Activated CD8-positive, alpha-beta memory T cell treated with anti-CD3 and anti-CD28 coated beads for 1 hour (primary cell): Measurements from ENCODE around the gene FBXL4.
"Not testable (repeated sequence)": the region's sequence is repeated elsewhere in the genome, so short reads cannot be mapped to it uniquely, and the experiment has no call there.

Experiments
- DNase-seq, 2 donors: peaks; one replicate each; pipeline ENCODE4 v3.0.0-alpha.2; 2020; ENCODE audit warnings: low read depth in 1 of 2; ENCODE audit errors: extremely low read depth in 1 of 2

The FBXL4 gene

DNA sequence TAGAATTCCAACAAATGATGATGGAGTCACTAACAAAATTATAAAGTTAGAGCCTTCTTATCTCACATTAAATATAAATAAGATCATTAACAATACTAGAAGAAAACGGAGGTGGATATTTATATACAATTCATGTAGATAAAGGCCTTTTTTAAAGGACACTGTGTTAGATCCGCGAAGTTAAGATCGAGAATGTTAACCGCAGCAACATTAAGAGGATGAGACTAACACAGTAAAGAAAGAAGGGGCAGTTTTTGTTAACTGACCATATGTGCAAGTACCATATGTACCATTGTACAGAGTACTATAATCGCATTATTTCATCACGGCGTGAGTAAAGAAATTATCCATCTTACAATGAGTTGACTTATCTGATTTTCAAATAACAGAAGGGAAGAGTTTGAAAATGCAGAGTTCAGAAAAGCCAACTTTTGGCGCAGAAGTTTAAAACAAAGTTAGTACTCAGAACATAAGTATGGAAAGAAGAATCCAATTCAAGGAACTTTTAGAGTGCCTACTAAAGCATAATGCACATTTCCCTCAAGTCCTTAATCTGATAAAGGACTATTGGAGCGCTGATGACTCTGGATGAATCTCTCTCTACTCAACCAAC, 1.4 kb downstream of the FBXL4 start:
- no peak for DNase-seq

GRCh38 chr6:98945311-98946115, 2.2 kb downstream of the FBXL4 start:
- DNase-seq = no peak

- no peak for DNase-seq
Measured at GRCh38 chr6:98944598-98945081, 3.1 kb downstream of the FBXL4 start.

DNA sequence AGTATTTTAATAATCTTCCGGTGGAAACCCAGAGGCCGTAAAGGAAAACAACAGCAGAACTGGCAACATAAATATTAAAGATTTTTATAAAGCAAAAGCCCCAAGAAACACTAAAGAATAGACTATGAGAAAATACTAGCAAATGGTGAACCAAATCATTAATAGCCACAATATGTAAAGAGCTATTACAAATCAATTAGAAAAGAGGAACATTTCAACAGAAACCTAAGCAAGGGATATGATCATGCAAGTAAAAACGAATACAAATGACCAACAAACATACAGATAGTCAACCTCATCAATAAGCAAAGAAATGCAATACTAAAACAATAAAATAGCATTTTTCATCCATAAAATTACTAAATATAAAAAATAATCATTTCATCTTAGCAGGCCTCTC, 3.6 kb downstream of the FBXL4 start:
- no peak for DNase-seq

DNA sequence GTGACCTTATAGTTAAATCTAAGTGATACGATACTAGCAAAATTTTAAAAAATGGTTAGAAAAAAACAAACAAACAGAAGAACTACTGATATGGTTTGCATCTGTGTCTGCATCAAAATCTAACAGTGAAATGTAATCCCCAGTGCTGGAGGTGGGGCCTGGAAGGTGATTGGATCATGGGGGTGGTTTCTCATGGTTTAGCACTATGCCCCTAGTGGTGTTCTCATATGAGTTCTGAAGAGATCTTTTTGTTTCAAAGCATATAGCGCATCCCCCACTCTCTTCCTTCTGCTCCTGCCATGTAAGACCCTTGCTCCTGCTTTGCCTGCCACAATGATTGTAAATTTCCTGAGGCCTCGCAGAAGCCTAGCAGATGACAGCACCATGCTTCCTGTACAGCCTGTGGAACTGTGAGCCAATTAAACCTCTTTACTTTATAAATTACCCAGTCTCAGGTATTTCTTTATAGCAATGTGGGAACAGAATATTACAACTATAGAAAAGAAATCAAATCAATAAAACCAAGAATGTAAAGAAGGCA, 5.4 kb downstream of the FBXL4 start:
- DNase-seq = no peak

DNA sequence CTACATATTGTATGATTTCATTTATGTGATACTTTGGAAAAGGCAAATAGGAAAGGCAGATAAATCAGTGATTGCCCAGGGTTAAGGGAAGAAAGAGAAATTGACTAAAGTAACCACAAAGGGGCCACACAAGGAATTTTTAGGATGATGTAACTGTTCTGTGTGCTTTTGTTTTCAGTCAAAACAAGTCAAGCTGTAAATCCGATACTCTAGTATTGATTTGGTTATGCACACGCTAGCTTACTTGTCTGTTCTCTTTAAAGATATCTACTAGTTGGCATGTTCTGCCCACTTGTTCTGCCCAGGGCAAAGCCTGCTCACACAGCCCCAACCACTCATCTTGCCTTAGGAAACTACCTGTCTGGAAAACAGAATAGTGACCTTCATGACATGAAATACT, 6.4 kb downstream of the FBXL4 start:
- DNase-seq = no peak

- no peak for DNase-seq
Measured at GRCh38 chr6:98937351-98937750, 10.4 kb downstream of the FBXL4 start.

DNA sequence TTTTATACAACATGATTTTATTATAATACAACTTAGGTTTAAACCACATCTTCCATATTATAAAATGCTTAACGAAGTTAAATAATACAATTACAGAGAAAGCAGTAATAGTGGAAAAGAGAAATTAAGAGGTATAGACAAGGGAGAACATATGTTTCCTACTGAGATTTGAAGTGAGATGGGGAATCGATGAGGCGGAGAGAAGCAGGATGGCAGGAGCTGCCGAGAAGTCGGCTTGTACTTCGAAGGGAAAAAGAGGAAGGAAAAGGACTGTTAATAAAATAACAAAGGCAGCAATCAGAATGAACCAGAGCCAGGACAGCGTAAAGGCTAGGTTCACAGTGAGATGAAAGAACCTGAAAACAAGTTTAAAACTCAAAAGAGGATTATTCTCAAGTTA, 15.4 kb downstream of the FBXL4 start:
- no peak for DNase-seq

GRCh38 chr6:98931696-98932095, 16.1 kb downstream of the FBXL4 start:
- DNase-seq = no peak

DNA sequence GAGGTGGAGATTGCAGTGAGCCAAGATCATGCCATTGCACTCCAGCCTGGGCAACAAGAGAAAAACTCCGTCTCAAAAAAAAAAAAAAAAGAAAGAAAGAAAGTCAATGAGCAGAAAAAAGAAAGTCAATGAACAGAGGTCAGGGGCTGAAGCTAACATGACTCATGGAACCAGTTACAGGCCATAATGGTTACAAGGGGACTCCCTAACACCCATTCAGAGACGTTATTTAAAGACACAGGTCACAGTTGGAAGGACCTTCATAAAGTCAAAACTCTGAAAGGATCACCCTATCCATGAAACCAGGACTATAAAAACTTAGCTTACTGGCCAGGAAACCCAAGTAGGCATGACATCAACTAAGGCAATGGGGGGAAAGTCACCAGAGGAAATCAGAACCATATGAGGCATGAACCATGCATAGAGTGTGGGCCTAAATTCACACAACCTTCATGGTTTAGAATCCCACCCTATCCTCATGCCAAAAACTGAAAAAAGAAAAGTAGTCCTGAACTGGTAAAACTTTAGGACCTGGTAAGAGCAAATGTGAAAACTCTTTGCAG, 18.2 kb downstream of the FBXL4 start:
- no peak for DNase-seq

GRCh38 chr6:98928688-98929087, 19.1 kb downstream of the FBXL4 start:
- no peak for DNase-seq

GRCh38 chr6:98927534-98927933, 20.2 kb downstream of the FBXL4 start:
- DNase-seq = no peak

- no peak for DNase-seq
Measured at GRCh38 chr6:98925831-98926230, 21.9 kb downstream of the FBXL4 start.

DNA sequence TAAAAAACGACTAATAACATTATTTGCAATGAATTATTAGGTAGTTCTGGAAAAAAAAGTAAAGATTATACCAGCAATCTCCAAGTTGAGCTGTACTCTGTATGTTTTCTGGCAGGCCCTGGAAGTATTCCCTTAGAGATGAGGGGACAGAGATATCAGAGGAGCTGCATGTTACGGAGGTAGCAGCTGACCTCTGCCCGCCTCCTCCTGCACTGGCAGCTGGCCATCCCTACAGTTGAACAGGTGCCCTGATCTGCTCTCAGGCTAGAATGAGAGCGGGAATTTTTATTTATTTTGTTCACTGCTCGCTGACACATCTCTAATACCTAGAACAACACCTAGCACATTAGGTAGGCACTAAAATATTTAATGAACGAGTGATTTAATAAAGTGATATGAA, 23.1 kb downstream of the FBXL4 start:
- DNase-seq = no peak

GRCh38 chr6:98920904-98921431, 26.8 kb downstream of the FBXL4 start:
- DNase-seq = no peak

DNA sequence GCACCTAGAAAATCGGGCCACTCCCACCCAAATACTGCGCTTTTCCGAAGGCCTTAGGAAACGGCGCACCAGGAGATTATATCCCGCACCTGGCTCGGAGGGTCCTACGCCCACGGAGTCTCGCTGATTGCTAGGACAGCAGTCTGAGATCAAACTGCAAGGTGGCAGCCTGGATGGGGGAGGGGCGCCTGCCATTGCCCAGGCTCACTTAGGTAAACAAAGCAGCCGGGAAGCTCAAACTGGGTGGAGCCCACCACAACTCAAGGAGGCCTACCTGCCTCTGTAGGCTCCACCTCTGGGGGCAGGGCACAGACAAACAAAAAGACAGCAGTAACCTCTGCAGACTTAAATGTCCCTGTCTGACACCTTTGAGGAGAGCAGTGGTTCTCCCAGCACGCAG, 36.8 kb downstream of the FBXL4 start:
- not testable (repeated sequence) for DNase-seq

- DNase-seq = no peak
Measured at GRCh38 chr6:98909236-98909635, 38.5 kb downstream of the FBXL4 start.

DNA sequence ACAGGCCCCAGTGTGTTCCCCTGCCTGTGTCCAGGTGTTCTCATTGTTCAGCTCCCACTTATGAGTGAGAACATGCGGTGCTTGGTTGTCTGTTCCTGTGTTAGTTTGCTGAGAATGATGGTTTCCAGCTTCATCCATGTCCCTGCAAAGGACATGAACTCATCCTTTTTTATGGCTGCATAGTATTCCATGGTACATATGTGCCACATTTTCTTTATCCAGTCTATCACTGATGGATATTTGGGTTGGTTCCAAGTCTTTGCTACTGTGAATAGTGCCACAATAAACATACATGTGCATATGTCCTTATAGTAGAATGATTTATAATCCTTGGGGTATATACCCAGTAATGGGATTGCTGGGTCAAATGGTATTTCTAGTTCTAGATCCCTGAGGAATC, 41.4 kb downstream of the FBXL4 start:
- not testable (repeated sequence) for DNase-seq

- no peak for DNase-seq
Measured at GRCh38 chr6:98905759-98906158, 42.0 kb downstream of the FBXL4 start.

GRCh38 chr6:98904096-98904495, 43.6 kb downstream of the FBXL4 start:
- no peak for DNase-seq

GRCh38 chr6:98900706-98901105, 47.0 kb downstream of the FBXL4 start:
- DNase-seq = no peak

DNA sequence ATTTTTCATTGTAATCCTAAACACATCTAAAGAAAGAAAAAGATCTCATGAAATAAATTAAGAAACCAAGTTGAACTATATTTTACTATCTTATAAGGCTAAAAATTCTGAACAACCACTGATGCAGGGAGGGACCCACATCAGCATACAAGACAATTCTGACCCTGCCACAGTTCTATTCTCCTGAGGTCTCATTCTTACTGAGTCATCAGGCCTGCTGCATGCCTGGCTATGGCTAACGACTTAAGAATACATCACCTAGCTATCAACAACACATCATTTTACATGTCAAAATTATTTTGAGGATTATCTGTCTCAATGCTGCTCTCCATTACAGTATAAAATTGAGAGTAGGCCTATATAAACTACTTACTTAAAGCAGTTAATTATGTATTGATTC, 52.9 kb downstream of the FBXL4 start:
- DNase-seq = no peak
